HG02610 (cell line): ENCODE data around the gene SDC4.

ENCODE experiments used
- ATAC-seq: cut with Tn5 transposase; IDR thresholded peaks from one replicate; pipeline ENCODE4 v1.9.1; 2021; ENCODE audit warnings: mild to moderate bottlenecking, moderate library complexity; ENCODE audit not compliant: unreplicated experiment

The SDC4 gene

DNA sequence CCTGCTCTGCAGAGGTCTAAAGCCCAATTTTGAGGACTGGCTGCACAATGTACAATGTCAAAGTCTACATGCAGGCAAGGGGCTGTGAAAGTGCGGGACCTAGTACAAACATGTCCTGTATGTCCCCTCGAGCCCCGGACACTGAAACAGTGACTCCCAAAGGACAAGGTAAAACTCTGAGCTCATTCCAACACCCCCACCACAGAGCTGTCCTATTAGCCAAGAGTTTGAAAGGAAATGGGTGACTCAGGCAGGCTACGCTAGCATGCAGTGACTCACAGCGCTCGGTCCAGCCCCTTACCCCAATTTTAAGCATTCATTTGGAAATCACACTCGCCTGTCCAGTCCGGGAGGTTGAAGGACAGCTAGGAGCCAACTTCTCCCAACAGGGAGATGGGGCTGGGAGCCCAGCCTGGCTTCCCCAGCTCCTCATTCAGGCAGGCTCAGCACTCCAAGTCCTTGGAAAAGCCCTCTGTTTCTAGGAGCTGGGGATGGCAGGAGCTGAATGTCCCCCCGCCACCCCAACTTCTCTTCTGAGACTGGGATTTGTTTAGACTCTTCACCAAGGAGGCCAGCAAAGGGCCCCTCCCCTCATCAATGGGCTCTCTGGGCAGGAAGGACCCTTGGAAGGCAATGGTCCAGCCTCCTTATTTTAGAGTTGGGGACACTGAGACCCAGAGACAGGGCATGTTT, 3.9 kb downstream of the SDC4 start:
- no peak for ATAC-seq

DNA sequence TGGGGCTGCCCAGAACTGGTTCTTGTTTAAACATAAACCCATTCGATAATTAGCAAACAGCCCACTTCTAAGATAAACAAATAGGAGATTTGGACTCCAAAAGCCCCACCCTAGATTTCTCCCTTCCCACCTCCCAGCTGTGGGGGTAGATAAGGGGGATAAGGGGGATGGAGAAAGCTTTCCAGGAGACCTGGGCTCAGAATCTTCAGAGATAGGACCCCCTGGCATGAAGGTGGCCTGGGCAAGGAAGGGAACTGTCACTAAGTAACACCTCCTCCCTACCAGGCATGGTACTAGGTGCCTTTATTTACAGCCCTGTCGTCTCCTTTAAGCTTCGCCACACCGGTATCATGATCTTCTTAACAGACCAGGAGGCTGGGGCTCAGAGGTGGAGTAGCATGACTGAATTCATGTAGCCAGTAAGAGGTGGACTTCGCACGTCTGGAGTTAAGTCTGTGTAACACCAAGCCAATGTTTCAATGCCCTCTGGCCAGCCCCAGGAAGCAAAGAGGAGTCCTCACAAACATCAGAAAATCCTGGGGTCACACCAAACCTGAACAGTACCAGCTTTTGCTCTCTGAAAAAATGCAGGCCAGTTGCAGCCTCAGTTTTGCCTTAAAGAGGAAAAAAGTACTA, 4.6 kb downstream of the SDC4 start:
- no peak for ATAC-seq

DNA sequence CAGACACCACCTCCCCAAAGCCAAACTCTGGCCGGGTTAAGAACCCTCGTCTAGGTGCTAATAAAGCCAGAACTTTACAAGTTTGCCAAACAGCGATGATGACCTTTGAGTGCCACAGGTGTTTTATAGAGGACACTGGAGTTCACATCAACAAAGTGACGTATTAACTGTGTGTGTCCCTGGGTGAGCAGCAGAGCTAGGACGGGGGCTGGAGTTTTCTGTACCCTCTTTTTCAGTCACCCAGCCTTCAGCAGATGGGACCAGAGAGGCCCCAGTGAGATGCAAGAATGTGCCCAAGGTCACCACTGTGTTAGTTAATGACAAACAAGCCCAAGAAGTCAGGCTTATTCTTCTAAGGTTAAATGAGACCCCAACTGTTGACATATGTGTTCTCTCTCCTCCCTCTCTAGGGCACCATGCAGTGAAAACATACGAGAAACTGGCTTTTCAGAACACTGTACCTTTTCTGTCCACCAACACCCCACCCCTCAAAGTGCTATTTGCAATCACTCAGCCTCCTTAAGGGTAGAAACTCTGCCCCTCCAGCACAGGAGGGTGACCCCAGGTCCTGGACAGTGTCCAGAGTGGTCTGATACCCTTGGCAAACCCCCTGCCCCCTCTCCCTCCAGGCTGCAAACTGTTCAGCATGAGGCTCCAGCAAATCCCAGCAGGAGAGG, 5.2 kb downstream of the SDC4 start:
- no peak for ATAC-seq

DNA sequence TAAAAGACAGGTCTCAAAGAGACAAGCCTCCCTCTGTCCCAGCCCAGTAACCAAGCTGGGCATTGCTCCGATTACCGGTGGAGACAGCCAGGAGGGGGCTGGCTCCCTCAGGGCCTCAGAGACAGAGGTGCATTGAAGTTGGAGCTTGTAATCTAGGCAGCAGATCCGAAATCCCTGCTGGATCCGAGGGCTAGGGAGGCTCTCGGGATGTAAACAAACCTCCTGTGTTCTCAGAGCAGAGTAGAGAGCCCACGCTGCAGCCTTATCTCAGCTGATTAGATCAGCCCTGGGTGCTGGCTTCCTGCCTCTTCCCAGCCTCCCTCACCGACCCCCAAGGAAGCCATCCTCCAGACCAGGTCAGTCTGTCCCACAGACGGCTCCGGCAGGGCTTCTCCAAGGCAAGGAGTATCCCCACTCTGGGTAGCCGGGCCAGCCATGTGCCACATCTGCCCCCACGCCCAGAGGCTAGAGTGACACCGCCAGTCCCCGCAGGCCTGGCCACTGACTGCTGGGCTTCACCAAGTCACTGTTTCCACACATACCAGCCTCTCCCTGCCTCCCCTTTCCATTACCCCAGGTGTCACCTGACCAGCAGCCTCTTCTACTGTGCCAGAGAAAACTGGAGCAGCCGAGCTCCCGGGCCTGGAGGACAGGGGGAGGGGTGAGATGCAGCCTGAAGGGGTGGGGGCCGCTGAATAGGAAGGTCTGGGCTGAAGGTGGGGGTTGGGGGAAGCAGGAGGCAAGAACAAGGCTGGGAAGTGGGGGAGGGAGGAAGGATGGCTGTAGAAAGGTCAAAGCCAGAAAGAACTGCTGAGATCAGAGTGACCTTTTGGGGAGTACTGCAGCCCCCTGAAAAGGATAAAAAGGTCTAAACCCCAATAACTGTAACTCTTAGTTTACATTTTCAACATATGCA, 6.0 kb downstream of the SDC4 start:
- ATAC-seq, result no peak

DNA sequence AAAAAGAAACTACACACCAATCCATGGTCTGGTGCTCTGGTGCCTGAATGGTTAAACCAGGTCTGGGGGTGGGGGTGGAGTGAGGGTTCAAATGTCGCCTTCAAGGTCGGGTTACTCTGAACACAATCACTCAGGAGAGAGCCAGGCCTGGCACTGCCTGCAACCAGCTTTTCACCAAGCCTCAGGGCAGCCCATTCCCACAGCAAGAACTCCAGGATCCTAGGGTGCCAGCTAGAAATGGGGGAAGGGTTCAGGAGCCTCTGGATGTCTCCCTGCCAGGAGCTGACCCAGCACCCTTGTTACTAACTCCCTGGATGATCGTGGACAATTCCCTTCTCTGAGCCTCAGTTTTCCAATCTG, 6.7 kb downstream of the SDC4 start:
- no peak for ATAC-seq

DNA sequence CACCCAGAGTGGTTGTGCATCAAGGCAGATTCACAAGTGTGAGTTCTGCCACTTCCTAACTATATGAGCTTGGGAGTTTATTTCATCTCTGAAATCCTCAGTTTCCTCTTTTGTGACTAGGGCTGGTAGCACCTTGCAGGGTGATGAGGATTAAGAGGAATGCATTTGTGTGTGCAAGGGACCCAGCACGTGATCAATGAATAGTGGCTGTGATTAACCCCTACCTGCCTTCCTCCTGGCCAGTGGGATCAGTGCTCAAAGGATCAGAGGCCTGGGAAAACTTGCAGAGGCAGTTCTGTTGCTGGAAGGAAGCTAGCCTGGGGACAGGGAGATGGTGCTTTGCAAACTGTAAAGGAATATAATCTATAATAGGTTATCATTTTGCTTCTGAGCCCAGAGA, 7.3 kb downstream of the SDC4 start:
- ATAC-seq, result no peak

DNA sequence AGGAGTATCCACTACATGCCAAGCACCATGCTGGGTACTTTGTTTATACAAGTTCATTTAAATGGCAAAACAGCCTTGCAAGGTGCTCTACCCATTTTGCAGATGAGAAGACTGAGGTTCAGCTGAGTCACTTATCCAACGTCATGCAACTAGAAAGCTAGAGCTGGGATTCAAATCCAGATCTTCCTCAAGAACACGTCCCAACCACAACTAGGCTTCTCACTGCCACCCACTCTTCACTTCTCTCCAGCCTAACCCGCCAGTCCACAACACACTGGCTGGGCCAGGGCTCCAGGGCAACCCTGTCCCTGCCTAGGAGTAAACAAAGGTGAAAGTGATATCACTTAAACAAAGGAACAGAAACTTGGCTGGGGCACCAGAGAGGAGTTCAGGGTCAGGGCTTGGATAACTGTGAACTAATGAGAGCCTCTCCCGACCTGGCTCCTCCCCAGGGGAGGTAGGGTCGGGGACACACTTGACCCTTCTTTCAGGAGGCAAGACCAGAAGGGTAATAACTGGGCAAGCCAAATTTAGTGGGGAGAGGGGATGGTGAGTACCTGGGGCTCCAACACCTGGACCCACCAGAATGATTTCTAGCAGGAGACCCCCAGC, 7.9 kb downstream of the SDC4 start:
- ATAC-seq, result no peak

DNA sequence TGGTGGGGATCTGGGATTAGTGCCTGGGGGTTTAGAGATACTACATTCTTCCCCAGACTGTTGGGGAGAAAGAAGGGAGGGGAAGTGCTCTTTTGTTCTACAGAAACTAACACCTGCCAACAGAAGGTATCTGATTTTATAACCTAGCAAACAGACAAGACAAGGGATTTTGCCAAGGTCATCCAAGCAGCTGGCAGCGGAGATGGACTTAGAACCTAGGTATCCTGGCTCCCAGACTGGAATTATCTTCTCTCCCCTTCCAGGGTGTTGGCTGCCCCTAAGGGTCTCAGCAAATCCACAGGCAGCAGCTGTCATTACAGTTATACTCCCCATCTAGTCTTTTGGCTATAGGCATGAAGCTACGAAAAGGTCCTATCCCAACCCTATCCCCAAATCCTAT, 8.4 kb downstream of the SDC4 start:
- ATAC-seq, result no peak

DNA sequence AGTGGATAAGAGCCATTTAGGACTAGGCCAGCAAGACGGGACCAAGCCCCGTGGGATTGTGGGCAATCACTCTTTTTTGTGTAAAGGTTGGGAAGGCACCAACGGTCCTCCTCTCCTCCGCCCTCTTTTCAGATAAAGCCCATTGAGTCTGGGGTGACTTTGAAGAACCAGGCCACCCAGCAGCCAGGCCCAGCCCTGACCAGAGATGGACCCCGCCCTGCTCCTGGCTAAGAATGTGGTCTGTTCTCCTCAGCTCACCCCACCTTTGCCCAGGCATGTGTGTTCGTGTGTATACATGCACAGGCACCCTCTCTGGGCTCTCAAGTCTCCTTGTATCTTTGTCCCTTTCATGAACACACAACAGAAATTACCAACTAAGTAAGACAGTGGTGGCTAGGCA, 9.1 kb downstream of the SDC4 start:
- ATAC-seq, result no peak

DNA sequence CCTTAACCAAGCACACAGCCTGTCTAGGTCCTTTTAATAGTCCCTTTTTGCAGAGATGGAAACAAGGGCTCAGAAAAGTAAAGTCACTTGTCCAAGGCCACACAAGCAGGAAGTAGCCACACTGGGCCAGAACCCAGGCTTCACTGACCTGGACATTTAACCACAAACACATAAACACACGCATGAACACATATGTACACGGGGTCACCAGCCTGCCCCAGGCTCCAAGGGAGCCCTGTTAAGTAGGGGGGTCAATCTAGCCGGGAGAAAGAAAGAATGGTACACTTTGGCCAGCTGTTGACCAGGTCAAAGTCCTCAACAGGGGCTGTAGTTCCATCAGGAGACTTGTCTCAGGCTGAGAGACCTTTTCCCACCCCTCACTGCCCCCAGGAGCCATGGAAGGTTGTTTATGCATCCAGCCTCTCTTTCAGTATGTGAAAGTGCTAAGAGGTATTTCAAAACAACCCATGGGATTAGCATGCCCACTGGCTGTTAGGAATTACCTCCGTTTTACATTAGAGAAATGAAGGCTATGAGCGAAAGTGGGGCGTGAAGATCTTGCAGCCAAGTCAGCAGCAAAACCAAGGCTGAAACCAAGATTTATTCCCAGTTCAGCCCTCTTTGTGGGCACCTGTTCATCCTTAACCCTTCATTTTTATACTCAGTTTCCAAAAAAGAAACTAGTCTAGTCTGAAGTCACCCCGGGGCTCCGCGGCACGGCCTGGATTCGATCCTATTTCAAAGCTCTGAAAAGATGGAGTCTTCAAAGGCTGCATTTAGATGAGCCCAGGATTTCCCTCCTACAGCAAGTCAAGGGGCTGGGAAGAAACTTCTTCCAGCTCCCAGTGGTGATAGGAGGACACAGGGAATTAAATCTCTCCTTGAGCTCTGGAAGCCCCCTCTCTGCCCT, 9.8 kb downstream of the SDC4 start:
- ATAC-seq, result no peak

DNA sequence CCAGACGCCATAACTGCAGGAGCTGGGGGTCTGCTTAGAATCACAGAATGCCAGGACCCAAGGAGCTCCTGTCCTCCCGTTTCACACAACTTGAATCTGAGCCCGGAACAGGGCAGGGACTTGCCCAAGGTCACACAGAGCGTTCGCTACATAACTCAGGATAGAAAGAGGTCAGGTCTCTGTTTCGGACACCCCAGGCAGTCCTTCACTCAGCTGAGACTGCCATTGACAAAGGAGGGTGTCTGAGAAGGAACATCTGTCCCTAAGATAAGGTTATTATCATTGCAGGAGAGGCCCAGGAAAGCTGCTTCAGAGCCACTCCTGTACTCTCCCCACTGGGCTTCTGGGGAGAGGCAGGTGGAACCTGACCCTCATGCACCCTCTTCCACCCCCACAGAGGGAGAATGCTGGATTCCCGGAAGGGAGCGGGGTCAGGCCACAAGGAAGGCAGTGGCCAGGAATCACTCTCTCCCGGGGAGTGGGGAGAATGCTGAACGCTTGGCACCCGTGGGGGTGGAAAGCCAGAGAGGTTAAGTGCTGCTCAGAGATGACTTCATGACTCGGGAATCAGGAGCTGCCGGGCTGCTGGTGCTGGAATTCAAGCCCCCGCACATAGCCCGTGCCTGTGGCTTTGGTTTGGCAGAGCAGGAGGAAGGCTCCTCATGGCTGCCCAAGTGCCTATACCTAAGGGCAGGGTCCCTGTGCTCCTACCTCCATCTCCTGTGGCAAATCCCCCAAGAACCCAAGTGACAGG, 10.7 kb downstream of the SDC4 start:
- ATAC-seq, result no peak

DNA sequence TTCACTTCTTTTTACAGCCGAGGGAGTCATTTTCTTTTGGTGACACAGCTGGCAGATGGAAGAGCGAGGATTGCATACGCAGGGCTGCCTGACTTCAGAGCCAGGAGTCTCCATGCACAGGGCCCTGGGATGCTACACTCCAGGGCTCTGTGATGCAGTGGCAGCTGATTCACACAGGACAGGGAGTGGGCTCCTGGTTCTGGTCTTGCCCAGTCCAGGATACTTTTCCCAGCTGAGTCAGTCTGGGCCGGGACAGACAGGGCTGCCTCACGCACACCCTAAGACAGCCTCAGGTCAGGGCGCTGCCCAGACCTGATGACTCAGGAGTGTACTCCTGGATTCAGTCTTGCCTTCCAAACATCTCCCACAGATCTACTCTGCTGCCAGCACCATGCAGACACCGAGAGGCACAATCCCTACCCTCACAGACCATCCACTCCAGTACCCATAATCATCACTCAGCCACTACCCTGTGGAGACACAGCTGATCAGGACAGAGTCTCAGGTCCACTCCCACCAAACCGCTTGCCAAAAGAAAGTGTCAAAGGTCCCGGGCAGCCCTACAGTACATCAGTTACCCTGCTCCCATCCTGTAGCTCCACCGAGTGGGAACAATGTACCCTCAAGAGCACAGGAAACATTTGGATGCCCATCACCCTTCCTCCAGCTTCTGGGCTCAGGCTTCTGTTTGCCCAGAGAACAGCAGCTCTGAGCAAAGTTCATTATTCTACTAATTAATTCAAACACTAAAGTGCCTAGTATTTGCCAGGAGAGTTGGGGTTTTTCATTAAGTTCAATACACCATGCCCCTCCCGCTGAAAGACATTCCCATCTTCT, 11.5 kb downstream of the SDC4 start:
- ATAC-seq, result no peak

DNA sequence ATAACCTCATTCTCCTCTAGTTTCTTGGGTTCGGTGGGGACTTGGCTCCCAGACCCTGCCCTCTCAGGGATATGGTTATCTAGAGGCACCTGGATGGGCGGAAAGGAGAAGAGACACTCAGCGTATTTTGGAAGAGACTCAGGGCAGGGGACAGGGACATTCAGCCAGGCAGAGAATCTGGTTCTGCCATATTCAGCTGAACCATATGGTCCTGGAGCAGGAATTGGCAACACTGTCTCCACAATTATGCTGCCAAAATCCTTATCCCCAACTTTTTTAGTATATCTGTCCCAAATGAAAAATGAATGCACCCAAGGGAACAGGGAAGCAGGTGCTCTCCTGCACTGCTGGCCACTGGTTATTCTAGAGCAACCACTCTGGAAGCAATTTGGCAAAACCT, 17.7 kb downstream of the SDC4 start:
- ATAC-seq, result no peak

DNA sequence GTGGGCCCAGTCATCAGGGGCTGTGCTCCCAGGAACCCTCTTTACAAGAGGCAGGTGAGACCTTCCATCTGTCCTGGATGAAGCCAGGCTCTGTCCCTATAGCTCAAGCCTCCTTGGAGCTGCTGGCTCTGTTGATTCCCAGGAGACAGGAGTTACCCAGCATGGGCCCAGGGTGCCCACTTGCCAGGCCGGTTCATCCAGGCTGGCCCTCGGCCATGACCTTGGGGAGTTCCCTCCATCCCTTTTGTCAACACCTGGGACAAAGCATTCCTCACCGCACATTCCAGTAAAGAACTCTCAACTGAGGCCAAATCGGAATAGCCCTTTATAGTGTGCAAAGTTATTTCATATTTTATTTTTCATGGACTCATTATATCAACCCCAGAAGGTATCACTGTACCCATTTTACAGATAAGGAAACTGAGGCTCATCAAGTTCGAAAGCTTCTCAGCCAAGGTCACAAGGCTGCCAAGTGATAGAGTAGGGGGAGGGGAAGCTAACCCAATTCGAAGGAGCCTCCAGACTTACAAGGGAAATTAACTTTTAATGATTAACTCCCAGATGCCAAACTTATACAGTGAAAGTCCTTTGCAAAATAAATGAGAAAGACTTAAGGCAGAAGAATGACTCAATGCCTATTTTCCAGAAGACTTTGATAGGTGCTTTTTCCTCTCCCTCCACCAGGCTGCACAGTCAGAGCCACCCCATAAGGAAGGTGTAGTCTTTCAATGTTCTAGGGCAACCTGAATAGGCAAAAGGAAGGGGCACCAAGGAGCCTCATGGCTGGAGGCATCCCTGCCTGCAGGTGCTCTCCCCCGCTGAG, 18.5 kb downstream of the SDC4 start:
- ATAC-seq, result no peak

DNA sequence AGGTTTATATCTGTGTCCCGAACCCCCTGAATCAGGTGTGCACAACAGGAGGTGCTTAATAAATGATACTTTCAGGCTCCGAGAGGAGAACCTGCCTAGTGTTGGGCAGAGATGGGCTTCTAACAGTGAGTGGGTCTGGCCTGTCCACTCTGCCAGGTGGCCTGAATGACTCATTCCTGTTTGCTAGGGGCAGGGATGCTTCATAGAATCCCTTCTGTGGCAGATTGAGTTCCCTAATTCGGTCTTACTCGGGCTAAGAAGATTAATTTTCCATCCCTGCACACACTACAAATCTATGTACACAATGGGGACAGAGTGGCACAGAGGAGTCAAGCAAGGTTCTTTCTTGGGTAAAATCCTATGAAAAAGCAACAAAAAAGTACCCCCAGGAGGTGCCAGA, 19.8 kb downstream of the SDC4 start:
- ATAC-seq, result no peak

DNA sequence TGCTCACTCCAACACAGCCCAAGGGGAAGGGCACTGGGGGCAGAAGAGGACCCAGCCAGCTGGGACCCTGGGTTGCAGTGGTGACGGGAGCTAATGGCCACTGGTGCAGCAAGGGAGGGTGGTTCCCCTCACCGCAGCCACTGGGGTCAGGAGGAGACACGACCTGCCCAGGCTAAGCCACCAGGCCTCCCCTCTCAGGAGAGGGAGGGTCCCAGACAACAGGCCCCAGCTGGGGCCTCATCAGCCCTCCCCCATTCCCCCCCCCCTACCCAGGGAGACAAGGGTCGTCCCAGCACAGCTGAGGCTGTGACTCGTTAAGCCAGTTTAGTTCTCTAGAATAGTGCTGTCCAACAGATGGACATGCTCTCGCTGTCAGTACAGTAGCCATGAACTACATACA, 22.9 kb downstream of the SDC4 start:
- no peak for ATAC-seq

DNA sequence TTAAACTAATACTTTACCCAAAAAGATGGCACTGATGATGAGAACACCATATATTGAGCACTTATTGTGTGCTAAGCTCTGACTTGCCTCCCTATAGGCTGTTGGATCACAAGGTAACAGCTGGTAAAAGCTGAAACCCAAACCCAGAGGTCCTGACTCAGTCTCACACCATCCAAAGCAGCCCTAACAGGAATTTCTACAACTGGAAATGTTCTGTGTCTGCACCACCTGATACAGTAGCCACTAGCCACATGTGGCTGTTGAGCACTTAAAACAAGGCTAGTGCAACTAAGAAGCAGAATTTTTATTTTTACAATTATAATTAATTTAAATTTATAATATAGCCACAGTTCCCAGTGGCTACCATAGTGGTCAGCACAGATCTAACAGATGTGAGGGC, 24.5 kb downstream of the SDC4 start:
- ATAC-seq, result no peak
